Stimulated activated CD8-positive, alpha-beta memory T cell treated with anti-CD3 and anti-CD28 coated beads, Interleukin-15, amount 100 ng/mL, for 4 hours (primary cell): ENCODE measurements around the gene COL7A1.
"Not testable (repeated sequence)": the region's sequence is repeated elsewhere in the genome, so short reads cannot be mapped to it uniquely, and the experiment has no call there.

Source experiments
- DNase-seq, 2 donors: peaks; one replicate each; pipeline ENCODE4 v3.0.0-alpha.2; 2020; ENCODE audit warnings: low read depth in 2 of 2

The COL7A1 gene

DNA sequence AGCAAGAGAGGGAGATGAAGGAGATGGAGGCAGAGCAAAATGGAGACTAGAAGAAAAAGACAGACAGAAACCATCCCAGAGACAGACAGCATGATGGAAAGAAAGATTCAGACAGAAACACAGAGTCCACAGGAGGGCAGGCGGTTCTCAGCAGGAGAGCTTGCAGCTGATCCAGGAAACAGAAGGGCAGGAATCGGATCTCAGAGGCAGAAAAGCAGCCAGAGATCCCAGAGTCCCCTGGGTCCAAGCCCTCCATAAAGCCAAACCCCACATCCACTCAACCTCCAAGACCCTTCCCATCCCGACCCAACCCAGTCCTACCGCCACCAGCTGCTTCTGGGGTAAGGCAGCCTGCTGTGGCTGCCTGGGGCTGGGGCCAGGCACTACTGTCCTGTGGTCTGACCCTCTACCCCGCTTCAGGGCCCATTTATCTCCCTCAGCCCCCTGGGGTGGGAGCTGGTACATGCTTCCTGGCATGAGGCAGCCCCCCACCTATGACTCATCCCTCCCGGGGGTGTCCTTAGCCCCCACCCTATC is 31.7 kb downstream of the COL7A1 start, which contains the start of gene UCN2:
Gene UCN2 (minus strand): TSS at position 400 of the 537 bp plus-strand sequence. CDS start 657 bp downstream, outside the sequence.
- DNase-seq = no peak

DNA sequence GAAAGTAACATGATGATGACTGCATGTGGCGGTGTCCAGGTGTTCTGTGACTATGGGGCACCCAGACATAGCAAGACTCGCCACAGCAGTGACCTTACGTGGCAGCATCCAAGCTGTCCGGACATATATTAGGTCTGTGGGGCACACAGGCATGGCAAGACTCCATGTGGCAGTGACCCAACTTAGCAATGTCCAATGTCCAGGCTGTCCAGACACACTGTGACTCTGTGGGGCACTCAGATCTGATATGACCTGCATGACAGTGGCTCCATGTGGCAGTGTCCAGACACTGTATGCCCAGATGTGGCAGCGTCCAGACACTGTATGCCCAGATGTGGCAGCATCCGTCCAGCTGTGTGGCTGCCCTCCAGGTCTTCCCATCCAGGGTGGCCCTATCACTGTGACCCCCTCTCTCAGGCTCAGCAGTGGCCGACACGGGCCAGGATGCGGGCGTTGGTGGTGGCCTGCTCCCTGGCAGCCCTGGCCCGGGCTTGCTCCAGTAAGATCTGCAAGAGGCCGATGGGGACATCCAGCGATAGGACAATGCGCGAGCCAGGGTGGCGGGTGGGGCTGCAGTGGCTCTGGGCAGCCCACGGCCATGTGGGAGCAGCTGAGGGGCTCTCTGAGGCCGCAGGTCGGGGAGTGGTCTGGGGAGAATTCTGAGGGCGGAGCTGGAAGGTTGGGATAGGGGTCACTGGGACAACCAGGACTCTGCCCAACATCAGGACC is 32.6 kb downstream of the COL7A1 start:
- no peak for DNase-seq

DNA sequence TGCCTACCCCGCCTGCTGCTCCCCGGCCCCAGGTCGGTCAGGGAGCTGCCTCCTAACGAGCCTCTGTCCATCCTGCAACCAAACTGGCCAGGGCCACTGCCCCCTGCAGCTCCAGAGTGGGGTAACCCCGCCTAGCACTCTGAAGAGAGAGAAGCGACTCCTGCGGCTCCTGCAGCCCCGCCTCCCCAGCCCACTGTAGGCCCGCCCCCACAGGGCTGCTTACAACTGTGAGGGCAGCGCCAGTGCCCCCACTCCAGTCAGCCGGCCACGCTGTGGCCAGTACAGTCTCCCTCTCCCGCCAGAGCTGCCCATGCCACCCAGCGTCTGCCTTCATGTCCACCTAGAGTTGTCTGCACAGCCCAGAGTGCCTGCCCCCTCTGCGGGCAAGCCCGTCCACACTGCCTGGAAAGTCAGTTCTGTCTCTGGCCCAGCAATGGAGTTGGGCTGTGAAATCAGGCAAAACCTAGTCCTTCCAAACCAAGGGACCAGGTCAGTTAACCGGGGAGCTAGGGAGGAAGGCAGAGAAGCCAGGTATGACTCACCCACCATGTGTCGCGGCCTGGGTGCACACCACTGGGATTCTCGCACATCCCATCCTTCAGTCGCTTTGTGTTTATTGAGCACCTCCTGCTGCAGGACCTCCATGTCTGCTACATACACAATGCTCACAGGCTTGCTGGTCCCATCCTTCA is 33.9 kb downstream of the COL7A1 start:
- no peak for DNase-seq

DNA sequence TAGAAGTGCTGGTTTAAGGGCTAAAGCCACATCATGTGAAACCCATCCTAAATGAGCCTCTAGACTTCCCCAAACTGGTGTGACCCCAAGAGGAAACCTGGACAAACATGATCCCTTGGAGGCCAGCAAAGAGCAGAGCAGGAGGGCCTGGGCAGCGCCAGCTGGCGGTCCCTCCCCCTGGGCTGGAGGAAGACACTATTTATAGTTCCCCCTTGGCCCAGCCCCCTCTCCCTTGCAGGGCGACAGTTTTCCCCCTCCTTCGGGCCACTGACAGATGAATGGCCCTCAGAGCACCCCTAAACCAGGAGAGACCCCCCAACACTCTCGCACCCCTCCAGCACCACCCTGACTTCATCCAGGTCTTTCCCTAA is 34.5 kb downstream of the COL7A1 start:
- no peak for DNase-seq

DNA sequence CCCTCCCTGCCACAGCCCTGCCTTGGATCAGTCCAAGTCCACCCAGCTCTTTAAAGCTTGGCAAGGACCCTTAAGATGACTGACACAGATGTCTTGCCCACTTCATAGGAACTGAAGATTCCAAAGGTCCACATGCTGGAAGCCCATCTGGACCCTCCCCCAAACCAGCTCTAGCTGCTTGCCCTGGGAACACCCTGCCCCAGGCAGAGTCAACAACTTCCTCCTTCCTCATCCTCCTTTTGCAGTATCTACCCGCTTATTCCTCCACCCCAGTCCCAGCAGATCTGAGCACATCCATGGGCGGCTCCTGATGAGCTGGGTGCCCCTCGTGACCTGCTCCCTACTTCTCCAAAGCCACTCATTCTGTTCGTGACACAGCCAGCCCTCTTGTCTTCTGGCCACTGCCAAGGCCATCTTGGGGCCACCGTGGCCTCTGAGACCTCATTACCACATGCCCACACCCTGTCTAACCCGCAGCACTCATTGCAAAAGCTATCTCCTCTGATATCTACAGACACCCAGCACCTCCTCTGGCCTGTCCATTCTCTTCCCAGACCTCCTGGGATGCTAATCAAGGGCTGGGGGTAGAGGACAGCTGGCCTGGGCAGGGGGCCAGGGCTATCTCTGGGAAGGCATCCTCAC is 36.5 kb downstream of the COL7A1 start:
- DNase-seq = no peak

DNA sequence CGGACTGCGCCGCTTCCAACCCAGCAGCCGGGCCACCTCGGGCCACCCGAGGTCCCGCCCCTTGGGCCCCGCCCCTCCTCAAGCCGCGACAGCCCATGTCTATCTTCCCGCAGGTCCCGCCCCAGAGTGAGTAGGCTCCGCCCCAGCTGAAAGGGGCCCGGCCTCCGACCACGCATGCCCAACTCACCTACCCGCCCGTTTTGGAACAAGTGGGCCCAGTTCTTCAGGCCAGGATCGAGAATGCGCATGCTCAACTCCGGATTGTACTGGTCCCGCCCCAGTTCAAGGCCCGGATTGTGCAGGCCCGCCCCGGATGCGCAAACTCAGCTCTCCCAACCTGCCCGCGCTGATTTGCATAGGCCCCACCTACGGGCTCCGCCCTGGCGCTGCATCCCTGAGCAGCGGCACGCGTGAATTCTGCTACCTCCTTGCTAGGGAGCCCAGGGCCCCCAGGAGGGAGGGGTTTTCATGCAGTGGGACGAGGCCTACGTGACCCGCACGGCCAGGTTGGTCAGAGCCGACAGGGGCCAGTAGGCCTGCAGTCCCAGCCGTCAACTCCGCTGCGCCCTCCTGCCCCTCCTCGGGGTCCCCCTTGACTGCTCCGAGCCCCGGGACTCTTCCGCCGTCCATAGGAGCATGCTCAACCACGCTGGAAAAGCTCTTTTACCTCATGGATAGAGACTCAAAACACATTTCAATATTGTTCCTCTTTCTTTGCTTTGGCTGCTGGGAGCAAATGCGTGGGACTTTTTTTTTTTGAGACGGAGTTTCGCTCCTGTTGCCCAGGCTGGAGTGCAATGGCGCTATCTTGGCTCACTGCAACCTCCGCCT is 38.1 kb downstream of the COL7A1 start, which contains the start of gene PFKFB4:
Gene PFKFB4 (minus strand): TSS at position 8 of the 831 bp plus-strand sequence. CDS start 26 bp downstream, outside the sequence.
- DNase-seq = peak; percentile 98 to 99

DNA sequence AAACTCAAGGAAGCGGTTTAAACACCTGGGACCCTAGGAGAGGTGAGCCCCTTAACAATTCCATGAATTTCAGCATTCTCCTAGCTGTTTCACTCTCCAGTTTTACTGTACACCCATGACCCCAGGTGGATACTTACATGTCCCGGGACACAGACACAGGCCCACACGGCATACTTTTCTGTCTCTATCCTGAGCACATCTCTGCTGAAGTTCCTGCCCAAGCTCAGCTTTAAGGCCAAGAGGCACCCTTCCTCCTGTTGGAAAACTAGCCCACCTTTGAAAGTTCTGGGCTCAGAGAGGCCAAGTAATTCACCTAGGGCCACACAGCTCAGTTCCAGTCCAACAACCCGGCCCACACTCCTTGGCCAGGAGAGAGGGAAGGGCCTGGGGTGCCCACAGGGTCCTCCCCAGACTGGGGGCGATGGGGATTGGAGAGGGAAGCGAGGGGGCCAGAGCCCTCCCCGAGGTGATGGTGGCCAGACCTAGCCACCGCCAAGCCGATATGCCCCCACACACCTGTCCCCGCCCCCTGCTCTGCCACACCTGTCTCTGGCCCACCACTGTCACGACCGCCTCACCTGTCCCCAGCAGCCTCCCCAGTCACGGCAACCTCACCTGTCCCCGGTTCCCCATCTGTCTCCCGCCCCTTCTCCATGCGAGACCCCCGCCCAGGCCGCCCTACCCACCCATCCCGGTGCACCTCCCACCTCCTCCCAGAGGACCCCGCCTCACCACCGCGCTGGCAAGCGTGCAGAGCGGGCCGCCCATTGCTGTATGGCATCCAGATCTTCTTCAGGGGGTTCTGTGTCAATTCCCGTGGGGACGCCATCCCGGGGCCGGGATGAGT is 39.0 kb downstream of the COL7A1 start:
- no peak for DNase-seq

DNA sequence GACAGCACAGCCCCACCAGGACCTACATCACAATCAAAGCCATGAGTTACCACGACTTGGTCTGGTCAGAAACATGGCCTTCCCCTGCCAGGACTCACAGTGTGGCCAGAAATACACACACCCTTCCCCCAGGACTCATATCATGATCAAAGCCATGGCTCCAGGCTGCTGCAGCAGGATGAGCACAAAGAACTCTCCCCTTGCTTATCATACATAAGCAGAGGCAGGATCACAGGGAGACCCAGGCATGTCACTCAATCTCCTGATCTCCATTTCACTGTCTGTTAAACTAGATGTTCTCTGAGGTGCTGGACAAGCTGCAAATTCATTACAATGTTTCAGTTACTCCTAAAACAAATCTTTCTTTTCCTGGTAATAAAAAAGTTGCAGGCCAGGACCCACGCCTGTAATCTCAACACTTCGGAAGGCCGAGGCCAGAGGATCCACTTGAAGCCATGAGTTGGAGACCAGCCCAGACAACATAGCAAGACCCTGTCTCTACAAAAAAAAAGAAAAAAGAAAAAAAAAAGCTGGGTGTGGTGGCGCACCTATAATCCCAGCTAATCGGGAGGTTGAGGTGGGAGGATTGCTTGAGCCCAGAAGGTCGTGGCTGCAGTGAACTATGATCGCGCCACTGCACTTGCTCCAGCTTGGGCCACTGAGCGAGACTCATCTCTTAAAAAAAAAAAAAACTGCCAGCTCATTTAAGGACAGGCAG is 39.7 kb downstream of the COL7A1 start:
- no peak for DNase-seq

DNA sequence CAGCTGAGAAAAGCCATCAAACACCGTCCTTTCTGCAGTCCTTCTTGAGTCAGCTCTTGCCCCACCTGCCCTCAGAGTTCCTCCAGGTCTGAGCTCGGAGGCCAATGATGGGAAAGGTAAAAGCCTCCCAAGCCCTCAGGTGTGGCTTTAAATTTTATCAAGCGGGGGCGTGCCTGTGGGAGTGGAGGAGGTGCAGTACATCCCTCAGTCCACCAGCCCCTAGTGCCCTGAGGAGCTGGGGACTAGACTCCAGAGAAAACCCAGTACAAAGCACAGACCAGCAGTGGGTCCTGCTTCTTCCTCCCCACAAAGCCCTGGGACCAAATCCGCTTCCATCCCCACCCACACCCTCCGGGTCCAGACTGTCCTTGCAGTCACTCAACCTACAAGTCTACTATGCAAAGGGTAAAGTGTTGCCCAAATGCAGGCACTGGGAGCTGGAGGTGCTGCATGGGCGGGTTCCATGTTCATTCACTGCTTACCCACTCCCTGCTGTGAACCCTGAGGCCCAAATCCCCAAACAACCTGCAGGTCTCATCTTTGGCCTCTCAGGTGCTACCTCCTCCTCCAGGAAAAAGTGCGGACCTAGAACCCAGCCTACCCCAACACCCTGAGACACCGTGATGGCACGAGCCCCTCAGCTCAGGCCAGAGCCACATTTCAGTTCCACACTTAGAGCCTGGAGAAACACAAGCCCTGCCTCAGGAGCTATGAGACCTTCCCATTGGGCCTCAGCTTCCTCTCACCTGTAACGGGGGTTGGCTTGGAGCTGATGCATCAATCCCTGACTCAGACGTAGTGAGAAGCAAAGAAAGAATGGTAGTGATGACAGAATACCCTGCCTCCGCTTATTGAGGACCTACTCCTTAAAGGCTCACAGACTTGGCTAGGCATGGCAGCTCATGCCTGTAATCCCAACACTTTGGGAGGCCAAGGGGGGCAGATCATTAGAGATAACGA is 41.0 kb downstream of the COL7A1 start:
- DNase-seq = no peak

DNA sequence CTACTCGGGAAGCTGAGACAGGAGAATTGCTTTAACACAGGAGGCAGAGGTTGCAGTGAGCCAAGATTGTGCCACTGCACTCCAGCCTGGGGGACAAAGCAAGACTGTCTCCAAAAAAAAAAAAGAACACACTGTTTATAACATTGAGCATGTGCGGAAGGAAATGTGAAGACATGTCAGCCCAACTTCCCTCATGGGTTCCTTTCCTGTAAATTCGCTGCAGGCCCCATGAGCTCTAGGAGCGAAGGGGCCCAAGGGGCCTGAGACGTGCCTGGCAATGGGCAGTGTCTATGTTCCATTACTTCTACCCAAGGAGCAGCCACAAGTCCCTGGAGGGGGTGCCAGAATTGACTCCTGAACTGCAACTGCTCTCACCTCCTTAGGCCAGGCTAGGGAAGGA is 41.8 kb downstream of the COL7A1 start:
- no peak for DNase-seq

DNA sequence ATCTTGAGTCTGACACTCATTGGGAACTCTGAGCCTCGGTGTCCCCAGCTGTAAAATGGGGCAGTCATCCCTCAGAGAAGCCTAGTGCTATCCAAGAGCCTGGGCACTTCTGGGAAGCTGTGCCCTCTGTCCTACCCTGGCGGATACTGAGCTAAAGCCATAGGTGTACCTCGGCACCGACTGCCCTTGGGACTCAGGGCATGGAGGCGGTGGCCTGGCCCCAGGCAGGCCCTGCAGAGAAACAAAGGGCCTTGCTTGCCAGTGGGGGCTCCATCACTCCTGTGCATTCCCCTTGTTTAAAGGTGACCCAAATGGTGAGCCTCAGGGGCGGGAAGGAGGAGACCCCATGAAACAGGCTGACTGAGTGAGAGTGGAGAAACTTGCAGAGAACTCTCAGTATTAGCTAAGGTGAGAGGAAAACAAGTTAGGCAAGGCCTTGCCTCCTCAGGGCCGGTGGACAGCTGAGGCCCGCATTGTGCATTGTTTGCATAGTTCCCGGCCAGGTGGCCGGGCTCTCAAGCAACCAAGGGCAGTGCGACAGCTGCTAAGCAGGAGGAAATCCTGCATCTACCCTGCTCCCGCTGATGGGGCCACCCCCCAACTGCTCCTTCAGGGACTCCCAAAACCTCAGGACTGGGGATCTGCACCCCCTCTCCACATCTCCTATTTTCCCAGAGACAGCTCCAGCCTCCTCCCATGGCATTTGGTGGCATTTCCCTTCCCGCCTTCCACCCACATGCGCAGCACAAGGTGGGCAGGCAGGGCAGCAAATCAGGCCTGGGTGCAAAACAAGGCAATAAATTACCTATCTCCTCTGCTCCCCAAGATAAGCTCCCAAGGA is 42.8 kb downstream of the COL7A1 start:
- DNase-seq = no peak

DNA sequence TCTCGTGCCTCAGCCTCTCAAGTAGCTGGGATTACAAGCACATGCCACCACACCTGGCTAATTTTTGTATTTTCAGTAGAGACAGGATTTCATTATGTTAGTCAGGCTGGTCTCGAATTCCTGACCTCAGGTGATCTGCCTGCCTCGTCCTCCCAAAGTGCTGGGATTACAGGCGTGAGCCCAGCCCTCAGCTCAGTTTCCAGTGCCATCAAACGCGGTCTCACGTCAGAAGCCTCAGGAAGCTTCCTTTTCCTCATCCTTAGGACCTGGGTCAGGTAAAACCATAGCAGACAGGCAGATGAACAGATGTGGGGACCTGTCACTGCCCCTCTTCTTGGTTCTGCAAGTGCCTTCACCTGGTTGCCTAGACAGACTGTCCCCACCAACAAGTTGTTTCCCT is 43.5 kb downstream of the COL7A1 start:
- DNase-seq = not testable (repeated sequence)

DNA sequence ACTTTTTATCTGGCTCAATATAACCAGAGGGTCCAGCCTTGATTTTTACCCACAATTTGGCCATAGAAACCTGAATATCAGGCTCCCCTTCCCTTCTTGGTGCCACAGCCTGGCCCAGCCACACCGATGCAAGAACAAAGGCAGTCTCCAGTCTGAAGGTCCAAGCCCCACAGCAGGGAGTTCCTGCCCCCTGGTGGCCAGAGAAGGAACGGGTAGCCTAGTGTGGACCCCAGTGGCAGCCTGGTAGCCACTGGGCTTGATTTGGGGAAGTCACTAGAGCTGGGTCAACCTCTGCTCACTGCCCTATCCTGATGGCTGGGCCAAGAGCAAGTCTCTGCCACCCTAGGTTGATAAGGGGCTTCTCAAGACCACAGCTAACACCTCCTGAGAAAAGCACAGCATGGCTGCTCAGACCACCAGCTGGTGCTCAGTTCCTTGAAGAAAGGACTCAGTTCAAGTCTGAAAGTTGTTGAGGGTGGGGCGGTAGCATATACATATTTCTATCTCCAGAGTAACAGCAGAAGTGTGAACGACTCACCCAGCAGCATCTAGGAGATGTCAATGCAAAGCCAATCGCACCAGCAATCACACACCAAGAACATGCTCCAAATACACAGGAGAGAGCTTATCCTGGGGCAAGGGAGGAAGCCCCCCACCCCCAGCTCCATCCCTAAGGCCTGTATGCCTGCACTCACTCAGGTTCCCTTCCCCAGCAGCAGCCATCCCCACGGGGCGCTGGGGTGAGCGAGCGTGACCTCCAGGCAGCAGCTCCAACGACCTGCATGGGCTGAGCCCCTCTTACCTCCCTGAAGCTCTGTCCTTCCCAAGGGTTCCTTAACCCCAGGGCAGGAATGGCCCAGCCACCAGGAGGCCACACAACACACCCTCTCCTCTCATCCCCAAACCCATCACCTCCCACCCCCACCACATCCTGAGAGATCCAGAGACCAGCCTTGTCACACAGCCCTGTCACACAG is 46.1 kb downstream of the COL7A1 start:
- peak; percentile 42 to 68 for DNase-seq

DNA sequence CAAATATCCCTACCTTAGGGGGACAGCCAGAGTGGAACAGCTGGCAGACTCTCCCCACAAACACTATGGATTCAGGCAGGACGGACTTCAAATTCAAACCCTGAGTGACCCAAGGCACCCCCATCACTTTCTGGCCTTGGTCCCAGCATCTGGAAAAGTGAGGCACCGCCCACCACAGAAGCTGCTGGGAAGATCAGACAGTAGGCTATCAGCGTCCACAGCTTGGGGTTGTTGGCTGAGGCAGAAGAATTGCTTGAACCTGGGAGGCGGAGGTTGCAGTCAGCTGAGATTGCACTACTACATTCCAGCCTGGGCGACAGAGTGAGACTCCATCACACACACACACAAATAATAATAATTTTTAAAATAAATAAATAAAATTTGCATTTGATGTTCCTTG is 47.0 kb downstream of the COL7A1 start:
- no peak for DNase-seq

DNA sequence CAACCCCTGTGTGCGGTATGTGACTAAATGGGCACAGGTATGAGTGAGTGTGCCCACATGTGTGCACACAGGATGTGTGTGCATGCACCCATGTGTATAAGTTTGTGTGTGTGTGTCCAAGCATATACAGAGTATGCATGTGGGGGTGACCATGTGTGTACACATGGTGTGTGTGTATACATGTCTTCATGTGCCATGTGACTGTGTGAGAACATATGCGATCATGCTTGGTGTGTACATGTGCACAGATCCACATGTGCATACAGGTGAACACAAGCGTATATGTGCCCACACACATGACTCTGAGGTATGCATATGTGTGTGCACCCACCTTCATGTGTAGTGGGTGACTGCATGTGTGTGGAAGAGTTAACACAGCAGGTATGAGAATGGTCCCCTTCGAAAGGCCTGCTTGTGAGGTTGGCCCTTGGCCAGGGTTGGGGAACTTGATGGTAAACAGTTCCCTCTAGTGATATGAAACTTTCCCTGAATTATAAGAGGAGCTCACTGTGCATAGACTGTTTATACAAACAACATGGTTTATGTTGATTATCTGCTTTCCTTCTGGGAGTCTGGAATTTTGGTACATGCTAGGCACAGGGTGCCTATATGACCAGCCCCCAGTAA is 48.8 kb downstream of the COL7A1 start:
- DNase-seq = no peak

DNA sequence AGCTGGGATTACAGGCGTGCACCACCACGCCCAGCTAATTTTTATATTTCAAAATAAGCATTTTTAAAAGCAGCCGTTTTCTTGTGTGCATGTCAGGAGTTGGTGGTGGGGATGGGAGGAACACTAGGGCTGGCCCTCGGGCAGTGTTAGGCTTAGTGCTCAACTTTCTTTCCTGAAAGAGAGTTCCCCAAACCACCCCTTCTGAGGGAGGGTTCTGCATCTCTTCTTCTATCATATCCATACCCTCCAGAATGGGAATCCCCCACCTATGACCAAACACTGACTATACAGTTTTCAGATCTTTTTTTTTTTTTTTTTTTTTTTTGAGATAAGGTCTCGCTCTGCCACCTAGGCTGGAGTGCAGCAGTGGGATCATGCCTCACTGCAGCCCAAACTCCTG is 51.0 kb downstream of the COL7A1 start:
- no peak for DNase-seq
